ENCODE results near the gene FER.
A peak's percentile ranks its signal among the peaks of the same experiment; 100 is the strongest.
"Not testable (repeated sequence)": the region's sequence is repeated elsewhere in the genome, so short reads cannot be mapped to it uniquely, and the experiment has no call there.

Gene FER

DNA sequence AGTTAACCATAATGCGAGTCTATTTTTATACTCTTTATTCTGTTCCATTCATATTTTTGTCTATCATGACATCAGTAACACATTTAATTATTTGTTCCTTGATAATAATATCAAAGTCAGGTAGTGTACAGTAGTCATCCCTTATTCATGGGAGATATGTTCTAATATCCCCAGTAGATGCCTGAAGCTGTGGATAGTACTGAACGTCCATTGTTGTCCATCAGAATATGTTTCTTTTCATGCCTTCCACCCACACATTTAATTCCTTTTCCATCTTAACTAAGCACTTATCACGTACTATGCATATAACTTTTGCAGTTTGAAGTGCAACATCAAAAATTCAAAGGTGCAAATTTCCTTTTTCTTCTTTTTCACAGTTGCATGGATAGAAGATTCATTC is 53.6 kb downstream of the FER start:
- DNase-seq = no peak

DNA sequence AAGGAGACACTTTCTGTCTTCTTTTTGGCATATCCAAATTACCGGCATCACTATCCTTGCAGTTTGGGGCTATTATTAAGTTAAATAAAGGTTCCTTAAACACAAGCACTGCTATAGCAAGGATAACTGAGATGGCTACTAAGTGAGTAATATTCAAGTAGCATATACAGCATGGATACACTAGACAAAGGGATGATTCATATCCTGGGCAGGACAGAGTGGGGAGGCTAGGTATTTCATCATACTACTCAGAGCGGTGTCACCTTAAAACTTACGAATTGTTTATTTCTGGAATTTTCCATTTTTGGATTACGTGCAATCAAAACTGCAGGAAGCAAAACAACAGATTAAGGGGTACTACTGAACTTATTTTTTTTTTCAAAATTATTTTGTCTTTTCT is 54.1 kb downstream of the FER start:
- no peak for DNase-seq

GRCh38 chr5:108810717-108811116 is 63.0 kb downstream of the FER start:
- no peak for DNase-seq

DNA sequence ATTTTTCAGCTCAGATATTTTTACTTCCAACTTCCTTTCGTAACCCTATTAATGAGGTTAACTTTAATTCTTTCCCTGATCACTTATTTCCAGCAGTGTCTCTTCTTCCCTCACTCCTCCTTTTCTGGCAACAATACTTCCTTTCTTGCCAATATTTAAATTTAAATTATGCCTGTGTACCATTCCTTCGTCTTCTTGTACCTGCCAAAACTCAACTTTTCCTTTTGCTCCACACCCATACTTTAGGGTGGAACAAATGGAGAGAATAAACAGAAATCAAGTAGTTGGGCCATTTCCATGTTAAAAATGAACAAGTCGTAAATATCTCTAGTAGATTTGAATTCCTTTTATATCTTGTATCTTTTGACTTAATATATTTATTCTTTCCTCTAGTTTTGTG is 66.0 kb downstream of the FER start:
- no peak for DNase-seq

DNA sequence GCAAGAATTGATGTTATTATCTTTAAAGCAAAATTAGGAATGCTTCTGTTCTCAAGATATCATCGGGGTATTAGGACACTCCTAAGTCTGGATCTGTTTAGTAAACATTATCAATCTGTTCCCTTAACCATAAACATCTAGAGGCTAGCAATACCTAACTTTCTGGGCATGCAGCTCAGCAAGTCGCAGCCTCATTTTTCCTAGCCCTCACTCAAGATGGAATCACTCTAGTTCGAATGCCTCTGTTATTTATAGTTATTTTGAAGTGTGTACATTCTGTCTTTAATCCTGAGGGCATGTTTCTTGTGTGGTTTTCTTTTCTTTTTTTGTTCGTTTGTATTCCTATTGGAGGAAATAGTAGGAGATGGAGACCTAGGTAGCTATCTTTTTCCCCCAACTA is 66.9 kb downstream of the FER start:
- DNase-seq = no peak

GRCh38 chr5:108818613-108819272 is 71.0 kb downstream of the FER start:
- DNase-seq = no peak

GRCh38 chr5:108820983-108821382 is 73.3 kb downstream of the FER start:
- no peak for DNase-seq

- DNase-seq = no peak
Observed at GRCh38 chr5:108822211-108822947, 74.7 kb downstream of the FER start.

- no peak for DNase-seq
Observed at GRCh38 chr5:108827131-108827530, 79.4 kb downstream of the FER start.

DNA sequence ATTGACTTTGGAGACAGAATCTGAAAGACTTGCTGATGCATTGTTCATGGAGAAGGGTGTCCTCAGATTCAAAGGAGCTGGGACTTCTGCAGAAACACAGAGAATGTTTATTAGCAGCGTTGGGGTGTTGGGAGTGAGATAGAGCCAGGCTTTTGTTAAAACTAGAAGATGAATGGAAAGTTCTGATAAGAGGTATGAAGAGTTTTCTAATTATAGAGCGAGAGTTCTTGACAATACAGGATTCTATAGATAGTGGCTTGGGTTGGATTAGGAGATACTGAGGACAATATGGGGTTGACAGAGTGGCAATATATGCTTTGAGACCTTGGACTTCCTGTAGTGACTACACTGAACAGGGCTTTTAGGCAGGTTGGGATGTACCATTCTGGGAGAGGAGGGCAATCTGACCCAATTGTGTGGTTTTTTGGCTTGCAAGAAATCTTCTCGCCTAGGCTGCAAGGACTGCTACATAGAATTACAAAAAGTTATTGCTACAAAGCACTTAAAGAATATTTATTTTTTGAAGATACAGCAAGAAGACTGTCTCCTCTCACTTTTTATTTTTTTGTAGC is 83.1 kb downstream of the FER start:
- no peak for DNase-seq

GRCh38 chr5:108836492-108836891 is 88.8 kb downstream of the FER start:
- DNase-seq = no peak

DNA sequence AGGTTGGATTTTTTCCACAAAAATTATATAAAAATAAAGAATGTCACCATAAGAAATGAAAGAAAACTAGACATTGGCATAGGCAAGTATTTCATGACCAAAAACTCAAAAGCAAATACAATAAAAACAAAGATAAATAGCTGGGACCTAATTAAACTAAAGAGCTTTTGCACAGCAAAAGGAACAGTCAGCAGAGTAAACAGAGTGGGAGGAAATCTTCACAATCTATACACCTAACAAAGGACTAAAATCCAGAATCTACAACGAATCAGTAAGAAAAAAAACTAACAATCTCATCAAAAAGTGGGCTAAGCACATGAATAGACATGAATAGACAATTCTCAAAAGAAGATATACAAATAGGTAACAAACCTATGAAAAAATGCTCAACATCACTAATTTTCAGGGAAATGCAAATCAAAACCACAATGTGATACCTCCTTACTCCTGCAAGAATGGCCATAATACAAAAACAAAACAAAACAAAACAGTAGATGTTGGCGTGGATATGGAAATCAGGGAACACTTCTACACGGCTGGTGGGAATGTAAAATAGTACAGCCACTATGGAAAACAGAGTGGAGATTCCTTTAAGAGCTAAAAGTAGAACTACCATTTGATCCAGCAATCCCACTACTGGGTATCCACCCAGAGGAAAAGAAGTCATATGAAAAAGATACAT is 94.7 kb downstream of the FER start:
- DNase-seq = not testable (repeated sequence)

DNA sequence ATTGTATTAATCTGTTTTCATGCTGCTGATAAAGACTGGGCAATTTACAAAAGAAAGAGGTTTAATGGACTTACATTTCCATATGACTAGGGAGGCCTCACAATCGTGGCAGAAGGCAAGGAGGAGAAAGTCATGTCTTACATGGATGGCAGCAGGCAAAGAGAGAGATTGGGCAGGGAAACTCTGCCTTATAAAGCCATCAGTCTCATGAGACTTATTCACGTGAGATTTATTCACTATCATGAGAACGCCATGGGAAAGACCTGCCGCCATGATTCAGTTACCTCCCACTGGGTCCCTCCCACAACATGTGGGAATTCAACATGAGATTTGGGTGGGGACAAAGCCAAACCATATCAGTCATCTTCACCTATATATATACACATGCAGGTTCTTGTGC is 103.4 kb downstream of the FER start:
- DNase-seq = not testable (repeated sequence)

- DNase-seq = no peak
Observed at GRCh38 chr5:108857905-108858304, 110.2 kb downstream of the FER start.

DNA sequence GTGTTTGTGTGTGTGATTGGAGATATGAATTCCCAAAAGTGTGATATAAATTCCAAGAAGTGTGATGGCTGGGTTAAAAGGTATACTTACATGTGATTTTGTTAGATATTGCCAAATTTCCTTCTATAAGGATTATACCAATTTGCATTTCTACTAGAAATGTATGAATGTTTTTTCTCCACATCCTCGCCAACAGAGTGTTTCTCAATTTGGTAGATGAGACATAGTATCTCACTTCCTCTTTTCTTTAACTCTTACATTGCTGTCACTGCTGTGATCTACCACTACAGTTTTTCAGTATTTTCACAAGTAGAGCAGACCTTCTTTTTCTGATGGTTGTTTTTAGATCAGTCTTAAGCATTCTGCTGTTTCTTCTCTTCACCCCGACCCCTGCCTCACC is 111.3 kb downstream of the FER start:
- peak; percentile 1 for DNase-seq

- no peak for DNase-seq
Observed at GRCh38 chr5:108862211-108862610, 114.5 kb downstream of the FER start.

GRCh38 chr5:108866097-108866496 is 118.4 kb downstream of the FER start:
- not testable (repeated sequence) for DNase-seq

- DNase-seq = no peak
Observed at GRCh38 chr5:108867656-108868055, 120.0 kb downstream of the FER start.

DNA sequence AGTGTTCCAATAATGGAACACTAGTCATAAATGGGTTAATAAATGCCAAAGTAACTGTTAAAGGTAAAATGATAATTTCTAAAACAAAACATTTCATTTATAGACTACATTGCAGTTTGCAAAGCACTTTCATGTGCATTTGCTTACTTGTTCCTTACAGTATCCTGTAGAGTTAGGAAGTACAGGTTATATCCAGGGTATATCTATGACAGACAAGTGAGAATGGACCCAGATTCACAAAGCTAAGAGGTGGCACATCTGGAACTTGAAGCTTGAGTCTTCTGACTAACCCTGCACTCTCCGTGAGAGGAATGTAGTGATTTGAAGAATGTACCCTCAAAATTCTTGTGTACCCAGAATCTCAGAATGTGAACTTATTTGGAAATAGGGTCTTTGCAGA is 121.4 kb downstream of the FER start:
- DNase-seq = no peak

DNA sequence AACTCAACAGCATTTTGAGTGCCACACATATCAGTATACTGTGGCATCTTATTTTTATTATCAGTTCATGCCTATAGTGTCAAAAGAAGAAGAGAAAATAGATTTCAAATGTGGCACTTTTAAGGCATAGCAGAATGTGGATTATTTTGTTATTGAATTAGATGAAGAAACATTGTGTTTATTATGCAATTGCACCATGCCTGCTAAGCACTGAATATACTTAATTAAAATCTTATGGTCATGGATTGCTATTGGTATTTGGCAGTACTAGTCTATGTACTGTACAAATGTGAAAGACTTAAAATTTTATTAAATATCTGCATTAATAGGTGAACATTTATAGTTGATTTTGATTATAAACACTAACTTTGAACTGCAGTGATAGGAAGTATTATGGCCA is 128.8 kb downstream of the FER start:
- no peak for DNase-seq

GRCh38 chr5:108878756-108879155 is 131.1 kb downstream of the FER start:
- no peak for DNase-seq

DNA sequence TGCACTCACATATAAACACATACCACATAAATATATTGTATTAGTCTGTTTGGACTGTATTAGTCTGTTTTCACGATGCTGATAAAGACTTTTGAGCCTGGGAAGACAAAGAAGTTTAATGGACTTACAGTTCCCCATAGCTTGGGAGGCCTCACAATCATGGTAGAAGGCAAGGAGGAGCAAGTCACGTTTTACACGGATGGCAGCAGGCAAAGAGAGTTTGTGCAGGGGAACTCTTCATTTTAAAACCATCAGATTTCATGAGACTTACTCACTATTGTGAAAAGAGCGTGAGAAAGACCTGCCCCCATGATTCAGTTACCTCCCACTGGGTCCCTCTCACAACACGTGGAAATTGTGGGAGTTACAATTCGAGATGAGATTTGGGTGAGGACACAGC is 133.4 kb downstream of the FER start:
- no peak for DNase-seq

GRCh38 chr5:108884736-108885135 is 137.0 kb downstream of the FER start:
- no peak for DNase-seq

- no peak for DNase-seq
Observed at GRCh38 chr5:108898257-108898656, 150.6 kb downstream of the FER start.
